ENCODE results near the gene ANO9.

DNA sequence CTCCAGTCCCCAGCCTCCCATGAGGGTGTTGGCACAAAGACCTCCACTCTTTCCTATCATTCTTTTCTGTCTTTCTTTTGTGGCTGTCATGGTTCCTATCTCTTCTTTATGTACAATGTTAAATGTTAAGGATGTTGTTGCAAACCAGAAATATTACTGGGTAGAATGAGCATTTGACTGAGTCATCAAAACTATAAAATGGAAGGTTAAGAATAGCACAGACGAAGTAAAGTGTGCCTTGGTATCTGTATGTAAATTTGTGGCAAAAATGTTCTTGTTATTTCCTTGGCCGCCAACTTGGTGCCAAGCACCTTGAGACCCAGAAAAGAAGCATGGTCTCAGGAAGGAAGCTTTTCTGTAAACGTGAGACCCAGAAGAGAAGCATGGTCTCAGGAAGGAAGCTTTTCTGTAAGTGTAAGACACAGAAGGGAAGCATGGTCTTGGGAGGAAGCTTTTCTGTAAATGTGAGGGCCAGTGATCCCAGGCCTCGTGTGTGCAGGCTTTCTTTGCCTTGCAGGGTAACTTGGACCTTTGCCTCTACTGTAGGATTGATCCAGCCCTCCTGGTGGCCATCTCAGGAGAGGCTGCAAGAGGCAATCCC lies 54.5 kb downstream of the ANO9 start:
- TF ChIP-seq, protein P1, sequence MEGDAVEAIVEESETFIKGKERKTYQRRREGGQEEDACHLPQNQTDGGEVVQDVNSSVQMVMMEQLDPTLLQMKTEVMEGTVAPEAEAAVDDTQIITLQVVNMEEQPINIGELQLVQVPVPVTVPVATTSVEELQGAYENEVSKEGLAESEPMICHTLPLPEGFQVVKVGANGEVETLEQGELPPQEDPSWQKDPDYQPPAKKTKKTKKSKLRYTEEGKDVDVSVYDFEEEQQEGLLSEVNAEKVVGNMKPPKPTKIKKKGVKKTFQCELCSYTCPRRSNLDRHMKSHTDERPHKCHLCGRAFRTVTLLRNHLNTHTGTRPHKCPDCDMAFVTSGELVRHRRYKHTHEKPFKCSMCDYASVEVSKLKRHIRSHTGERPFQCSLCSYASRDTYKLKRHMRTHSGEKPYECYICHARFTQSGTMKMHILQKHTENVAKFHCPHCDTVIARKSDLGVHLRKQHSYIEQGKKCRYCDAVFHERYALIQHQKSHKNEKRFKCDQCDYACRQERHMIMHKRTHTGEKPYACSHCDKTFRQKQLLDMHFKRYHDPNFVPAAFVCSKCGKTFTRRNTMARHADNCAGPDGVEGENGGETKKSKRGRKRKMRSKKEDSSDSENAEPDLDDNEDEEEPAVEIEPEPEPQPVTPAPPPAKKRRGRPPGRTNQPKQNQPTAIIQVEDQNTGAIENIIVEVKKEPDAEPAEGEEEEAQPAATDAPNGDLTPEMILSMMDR (IDR thresholded peaks at IDR 0.05; ENCODE audit: low read depth, low read length, missing input control) = no peak
- no peak for TF ChIP-seq YY1 (IDR thresholded peaks at IDR 0.05)
- TF ChIP-seq, protein P2, sequence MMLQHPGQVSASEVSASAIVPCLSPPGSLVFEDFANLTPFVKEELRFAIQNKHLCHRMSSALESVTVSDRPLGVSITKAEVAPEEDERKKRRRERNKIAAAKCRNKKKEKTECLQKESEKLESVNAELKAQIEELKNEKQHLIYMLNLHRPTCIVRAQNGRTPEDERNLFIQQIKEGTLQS (IDR thresholded peaks at IDR 0.05) = no peak
- TF ChIP-seq EGR1 (IDR thresholded peaks at IDR 0.05; ENCODE audit: low read depth in 2 of 2) = no peak
- no peak for TF ChIP-seq TAF1 (conservative IDR thresholded peaks at IDR 0.05)
- TF ChIP-seq, protein P3, sequence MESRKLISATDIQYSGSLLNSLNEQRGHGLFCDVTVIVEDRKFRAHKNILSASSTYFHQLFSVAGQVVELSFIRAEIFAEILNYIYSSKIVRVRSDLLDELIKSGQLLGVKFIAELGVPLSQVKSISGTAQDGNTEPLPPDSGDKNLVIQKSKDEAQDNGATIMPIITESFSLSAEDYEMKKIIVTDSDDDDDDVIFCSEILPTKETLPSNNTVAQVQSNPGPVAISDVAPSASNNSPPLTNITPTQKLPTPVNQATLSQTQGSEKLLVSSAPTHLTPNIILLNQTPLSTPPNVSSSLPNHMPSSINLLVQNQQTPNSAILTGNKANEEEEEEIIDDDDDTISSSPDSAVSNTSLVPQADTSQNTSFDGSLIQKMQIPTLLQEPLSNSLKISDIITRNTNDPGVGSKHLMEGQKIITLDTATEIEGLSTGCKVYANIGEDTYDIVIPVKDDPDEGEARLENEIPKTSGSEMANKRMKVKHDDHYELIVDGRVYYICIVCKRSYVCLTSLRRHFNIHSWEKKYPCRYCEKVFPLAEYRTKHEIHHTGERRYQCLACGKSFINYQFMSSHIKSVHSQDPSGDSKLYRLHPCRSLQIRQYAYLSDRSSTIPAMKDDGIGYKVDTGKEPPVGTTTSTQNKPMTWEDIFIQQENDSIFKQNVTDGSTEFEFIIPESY (IDR thresholded peaks at IDR 0.05) = no peak
- no peak for TF ChIP-seq RXRA (IDR thresholded peaks at IDR 0.05)

Measured in liver (tissue), 3 donors.